NCI-H187 treated with DMSO at 0.1 percent for 48 hours (cell line): ENCODE results near the gene CCDC80.

Experiments
- DNase-seq: peaks from one replicate; lab custom pipeline; 2025; lab: John Stamatoyannopoulos, UW

The CCDC80 gene

DNA sequence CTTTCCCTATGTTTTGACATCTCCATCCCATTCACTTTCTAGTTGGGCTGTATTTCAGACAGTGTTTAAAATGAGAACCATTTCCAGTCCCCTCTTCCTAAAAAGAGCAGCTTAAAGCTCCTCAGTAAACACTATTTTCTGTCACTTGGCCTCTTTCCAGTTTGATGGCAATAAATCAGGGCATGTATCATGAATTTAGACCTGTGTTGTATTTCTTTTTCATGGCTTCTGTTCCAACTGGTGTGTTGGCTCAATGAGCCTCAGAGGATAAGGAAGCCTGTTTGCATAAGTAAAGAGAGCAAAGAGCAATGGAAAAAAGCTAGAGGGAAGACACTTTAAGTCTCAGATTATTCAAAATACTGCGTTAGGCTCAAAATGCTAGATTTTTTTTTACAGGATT lies 7.2 kb downstream of the CCDC80 start:
- peak; percentile 21 for DNase-seq

DNA sequence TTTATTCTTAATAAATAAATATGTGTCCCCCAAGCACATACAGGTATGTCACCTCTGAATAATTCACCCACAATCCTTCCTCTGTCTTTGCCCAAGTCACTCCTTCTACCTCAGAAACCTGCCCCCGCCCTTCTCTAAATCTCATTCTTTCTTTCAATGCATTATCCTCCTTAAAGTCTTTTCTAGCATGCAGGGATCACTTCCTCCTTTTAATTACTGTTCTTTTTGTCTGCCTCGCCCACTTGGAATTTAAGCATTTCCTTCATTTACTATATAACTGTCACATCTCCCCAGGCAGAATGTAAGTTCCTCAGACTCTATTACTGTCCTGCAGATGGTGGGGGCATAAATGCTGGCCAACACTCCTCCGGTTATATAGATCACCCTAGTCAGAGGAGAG lies 7.8 kb downstream of the CCDC80 start:
- no peak for DNase-seq

GRCh38 chr3:112632596-112632995 lies 8.3 kb downstream of the CCDC80 start:
- no peak for DNase-seq

DNA sequence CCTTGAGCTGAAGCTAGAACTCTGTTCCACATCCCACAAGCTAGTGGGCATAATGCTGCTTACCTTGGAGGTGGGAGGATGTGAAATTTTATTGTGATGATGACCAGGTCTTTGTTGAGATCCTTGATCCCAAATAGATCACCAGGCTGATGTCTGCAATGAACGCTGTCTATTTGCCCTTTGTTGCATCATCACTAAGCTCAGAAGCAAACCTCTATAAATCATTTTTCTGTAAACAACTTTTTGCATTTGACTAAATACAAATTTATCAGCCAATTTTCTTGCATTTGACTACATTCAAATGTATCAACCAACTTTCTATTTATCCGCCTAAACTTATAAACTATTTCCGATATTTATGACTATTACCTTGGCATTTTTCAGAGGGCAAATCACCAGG lies 9.7 kb downstream of the CCDC80 start:
- DNase-seq: no peak

DNA sequence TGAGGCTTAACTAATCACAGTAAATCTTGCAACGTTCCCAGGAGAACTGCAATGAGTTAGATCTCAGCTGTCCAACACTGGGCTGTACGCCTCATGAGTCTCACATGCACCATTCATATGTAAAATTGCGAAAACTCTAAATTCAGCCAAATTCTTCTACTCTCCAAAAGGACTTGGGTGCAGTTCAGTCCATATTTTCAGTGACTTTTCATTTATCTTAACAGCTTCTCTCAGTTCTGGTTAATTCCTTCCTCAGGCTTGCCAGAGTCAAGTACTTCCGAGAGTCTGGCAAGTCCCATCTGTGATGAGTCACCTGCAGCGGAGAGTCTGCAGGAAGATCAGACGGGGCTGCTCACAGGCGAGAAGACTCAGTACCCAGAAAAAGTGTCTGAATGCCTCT lies 11.5 kb downstream of the CCDC80 start:
- no peak for DNase-seq

GRCh38 chr3:112627919-112628466 lies 12.9 kb downstream of the CCDC80 start:
- DNase-seq: no peak

- no peak for DNase-seq
Measured at GRCh38 chr3:112627419-112627818, 13.5 kb downstream of the CCDC80 start.

DNA sequence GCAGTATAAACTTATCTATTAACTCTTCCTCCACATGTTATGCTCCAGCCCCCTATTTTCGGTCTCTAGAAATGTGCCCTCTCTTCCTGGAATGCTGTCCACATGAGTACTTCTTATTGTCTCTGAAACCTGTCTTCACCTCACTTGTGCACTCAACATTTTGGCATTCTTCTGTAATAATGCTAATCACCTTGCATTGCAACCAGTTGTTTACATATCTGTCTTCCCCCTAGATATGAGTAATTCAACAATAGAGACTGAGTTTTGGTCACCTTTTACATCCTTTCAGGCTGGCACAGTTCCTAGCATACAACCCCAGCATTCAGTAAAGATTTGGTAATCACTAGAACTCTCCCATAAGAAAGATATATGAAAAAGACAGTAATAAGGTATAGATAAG lies 17.2 kb downstream of the CCDC80 start:
- no peak for DNase-seq

DNA sequence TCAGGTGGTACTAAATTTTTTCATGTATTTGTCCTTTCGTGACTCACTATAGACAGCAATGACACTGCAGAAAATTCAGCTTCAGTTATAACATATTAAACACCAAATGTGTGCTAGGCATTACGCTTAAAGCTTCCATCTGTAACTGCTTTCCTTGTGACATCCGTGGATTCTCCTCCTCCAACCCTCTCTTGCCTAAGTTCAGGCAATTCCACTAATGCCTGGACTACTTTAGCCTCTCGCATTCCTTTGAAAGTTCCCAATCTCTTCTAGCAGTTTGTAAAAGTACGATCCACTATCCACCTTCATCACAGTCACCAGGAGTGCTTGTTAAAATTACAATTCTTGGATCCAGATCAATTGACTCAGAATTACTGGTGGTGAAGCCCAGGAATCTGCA lies 17.7 kb downstream of the CCDC80 start:
- no peak for DNase-seq

DNA sequence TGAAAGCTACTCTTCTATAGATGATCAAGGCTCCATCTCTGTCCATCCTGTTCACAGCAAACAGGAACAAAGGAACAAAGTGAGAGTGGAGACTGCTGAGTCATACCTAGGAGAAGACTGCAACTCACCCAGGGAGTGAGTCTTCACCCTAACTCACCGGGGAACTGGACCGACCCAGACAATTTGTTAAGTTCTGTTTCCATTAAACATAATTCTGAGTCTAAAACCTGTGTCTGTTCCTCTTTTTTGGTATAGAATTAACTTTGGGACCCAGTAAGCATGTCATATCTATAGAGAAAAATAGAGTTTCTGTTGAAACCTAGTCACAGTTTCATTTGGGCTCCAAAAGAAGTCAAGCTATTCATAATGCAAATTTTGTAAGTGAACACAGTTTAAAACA lies 21.6 kb downstream of the CCDC80 start:
- no peak for DNase-seq

DNA sequence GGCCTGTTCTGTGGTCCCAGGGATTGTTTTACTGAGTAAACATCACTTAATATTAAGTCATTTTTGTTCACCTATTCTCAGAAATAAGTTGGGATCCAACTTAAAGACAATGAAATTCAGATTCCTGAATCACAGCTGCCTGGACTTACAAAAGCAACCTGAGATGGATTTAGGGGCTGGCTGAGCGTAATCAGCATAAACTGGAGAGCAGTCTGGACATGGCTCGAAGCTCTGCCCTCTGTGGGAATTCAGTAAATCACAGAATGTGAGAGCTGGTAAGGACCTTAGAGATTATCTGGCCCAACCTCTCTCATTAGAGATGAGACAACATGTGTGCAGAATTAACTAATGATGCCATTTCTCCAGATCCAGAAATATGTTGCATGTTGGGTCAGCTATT lies 23.7 kb downstream of the CCDC80 start:
- DNase-seq: no peak

GRCh38 chr3:112615989-112616731 lies 24.8 kb downstream of the CCDC80 start:
- no peak for DNase-seq

- no peak for DNase-seq
Measured at GRCh38 chr3:112611752-112612515, 29.0 kb downstream of the CCDC80 start.

GRCh38 chr3:112610121-112610520 lies 30.8 kb downstream of the CCDC80 start:
- DNase-seq: no peak

DNA sequence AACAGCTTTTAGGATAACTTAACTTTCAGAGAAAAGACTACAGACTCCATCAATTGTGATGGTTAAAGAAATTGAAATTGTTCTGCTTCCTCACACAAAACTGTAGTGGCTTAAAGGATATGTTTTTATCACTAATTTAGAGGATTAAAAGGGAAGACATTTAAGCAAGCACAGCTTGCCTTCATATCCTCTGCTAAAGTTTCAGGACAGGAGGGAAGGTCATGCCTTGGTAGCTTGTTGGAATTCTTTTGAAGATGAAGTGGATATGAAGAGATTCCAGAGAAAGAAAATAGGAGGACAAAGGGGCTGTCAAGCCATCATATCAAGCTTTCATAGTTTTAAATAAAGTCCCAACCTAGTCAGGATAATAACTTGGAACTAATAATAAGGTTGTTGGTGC lies 33.1 kb downstream of the CCDC80 start:
- no peak for DNase-seq

- no peak for DNase-seq
Measured at GRCh38 chr3:112606098-112606497, 34.8 kb downstream of the CCDC80 start.

- DNase-seq: no peak
Measured at GRCh38 chr3:112605285-112605684, 35.7 kb downstream of the CCDC80 start.

- DNase-seq: no peak
Measured at GRCh38 chr3:112604536-112604935, 36.4 kb downstream of the CCDC80 start.

DNA sequence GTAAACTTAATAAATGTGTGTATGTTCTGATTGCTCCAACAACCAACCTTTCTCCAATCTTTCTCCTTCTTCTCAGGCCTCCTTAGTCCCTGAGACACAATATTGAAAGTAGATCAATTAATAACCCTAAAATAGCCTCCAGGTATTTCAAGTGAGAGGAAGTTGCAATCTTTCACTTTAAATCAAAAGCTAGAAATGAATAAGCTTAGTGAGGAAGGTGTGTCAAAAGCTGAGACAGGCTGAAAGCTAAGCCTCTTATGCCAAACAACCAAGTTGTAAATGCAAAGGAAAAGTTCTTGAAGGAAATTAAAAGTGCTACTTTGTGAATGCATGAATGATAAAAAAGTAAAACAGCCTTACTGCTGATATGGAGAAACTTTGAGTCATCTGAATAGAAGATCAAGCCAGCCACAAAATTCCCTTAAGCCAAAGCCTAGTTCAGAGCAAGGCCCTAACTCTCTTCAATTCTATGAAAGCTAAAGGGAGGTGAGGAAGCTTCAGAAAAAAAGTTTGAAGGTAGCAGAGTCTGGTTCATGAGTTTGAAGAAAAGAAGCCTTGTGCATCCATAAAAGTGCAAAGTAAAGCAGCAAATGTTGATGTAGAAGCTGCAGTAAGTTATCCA lies 38.6 kb downstream of the CCDC80 start:
- no peak for DNase-seq

- DNase-seq: no peak
Measured at GRCh38 chr3:112598731-112599130, 42.2 kb downstream of the CCDC80 start.

- DNase-seq: no peak
Measured at GRCh38 chr3:112597945-112598344, 43.0 kb downstream of the CCDC80 start.

GRCh38 chr3:112594856-112595255 lies 46.1 kb downstream of the CCDC80 start:
- DNase-seq: no peak

DNA sequence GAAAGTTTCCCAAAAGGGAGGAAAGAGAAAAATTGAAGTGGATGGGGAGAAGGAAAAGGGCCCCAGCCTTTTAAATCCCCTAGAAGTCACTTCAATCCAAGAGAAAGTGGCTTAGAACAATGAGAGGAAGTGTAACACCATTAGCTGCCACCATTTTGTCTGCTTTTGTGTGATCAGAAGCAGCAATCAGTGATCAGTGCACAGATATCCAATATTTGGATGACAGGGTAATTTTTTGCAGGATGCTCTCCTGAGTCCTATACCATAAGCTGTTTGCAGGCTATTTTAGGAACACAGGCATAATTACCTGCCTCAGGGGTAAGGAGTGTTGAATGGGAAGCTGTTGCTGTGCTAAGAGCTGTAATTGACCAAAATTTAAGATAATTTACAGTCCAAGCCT lies 47.7 kb downstream of the CCDC80 start:
- no peak for DNase-seq
